GM12891 (cell line): ENCODE measurements around the gene TFB1M.

Experiments used
- DNase-seq: peaks from one replicate; pipeline ENCODE4 v3.0.0; 2011; ENCODE audit warnings: low spot score; ENCODE audit not compliant: insufficient read length
- FAIRE-seq: peaks from 2 replicates; lab custom pipeline; 2011; peaks lifted over from hg19 to GRCh38; lab: Jason Lieb, UNC
- PAX5 ChIP-seq: IDR thresholded peaks from 2 replicates; pipeline ENCODE4 v1.6.1; 2011; ENCODE audit warnings: low read length, moderate library complexity, mild to moderate bottlenecking; ENCODE audit not compliant: insufficient read depth, severe bottlenecking
- POLR2A ChIP-seq: IDR thresholded peaks from 2 replicates; pipeline ENCODE4 v1.6.1; 2011; ENCODE audit warnings: low read depth, low read length, control low read depth
- POLR2AphosphoS5 ChIP-seq: IDR thresholded peaks from 2 replicates; pipeline ENCODE4 v1.6.1; 2011; ENCODE audit warnings: low read depth, low read length, control low read depth
- POU2F2 ChIP-seq: IDR thresholded peaks from 2 replicates; pipeline ENCODE4 v1.6.1; 2011; ENCODE audit warnings: low read depth, mild to moderate bottlenecking, control low read depth, low read length, moderate library complexity
- SPI1 ChIP-seq: IDR thresholded peaks from 2 replicates; pipeline ENCODE4 v1.6.1; 2011; ENCODE audit warnings: low read depth, low read length, control low read depth
- TAF1 ChIP-seq: IDR thresholded peaks from 2 replicates; pipeline ENCODE4 v1.6.1; 2011; ENCODE audit warnings: low read depth, low read length, control low read depth

The TFB1M gene

DNA sequence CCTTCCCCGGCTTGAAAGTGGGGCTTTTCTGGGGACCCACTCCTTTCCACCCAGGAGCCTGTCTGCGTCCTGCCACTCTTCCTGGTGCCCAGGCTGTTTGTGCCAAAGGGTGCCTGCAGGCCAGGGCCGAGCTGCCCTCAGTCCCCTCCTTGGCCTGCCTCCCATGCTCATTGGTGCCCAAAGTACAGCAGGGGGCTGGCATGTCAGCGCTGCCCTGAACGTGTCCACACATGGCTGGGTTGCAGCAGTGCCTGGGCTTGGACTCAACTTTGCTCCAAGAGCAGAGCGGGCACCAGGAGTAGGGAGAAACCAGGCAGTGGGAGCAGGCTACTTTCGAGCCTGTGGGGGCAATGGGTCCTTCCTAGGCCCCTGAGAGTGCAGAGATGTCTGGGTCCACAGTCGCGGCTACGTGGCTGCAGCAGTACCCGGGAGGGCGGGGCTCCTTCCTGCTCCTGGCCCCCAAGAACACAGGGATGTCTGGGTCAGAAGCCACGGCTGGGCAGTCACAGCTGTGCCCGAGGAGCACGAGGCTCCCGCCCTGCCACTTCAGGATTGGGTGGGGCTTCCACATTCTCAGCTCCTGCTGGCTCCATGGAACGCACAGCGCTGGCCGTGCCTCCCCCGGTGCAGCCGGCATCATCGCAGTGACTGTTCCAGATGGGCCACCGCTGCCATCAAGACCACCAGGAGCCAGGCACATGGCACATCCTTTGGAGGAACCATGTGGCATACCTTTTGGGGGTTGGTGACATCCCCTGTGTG lies 100.5 kb downstream of the TFB1M start:
- TF ChIP-seq POLR2AphosphoS5 (no peak), POLR2A (no peak), TAF1 (no peak), SPI1 (no peak), PAX5 (no peak), POU2F2 (no peak)
- no peak for FAIRE-seq
- no peak for DNase-seq

DNA sequence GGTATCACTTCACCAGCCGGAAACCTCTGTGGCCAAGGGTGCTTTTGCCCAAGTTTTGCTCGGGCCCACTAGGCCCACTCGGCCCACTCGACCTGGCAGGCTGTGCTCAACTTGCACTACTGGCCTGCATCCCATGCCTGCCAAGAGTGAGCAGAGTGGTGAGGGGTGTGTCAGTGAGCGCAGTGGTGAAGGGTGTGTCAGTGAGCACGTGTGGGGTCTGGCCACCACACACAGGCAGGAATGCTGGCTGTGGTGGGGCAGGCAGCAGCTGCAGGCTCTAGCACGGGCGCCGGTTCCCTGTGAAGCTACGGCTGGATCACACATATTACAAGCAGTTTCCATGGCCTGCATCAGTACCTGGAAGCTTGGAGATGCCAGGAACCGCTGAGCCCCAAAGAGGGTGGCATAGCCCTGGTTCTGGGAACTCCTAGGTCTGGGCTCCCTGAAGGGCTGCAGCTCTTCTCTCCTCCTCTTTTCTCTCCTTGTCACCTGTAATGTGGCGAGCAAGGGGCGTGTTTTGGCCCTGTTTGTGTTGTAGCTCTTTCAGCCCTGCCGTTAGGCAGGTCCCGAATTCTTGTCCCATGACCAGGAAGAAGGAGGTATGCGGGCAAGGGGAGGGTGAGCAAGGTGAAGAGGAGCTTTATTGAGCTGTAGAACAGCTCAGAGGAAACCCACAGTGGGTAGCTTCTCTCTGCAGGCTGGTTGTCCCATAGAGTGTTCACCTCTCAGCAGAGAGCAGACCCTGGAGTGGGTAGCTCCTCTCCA lies 101.5 kb downstream of the TFB1M start:
- no peak for DNase-seq
- FAIRE-seq: no peak
- TF ChIP-seq TAF1: no peak
- no peak for TF ChIP-seq POLR2A
- no peak for TF ChIP-seq PAX5
- TF ChIP-seq SPI1: no peak
- TF ChIP-seq POU2F2: no peak
- no peak for TF ChIP-seq POLR2AphosphoS5

DNA sequence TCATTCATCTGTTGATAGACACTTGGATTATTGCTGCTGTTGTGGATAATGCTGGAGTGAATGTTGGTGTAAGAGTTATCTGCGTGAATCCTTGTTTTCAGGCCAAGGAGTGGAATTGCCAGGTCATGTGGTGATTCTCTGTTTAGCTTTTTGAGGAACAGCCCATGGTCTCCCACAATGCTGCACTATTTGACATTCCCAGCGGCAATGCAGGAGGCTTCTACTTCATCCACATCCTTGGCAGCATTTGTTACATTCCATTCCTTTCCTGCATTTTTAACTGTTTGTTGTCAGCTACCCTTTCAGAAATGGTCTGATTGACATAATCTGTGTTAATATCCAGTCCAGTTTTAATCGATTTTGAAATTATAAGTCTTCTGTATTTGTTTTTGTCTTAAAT lies 102.2 kb downstream of the TFB1M start:
- DNase-seq: no peak
- TF ChIP-seq TAF1: no peak
- no peak for TF ChIP-seq POU2F2
- no peak for TF ChIP-seq SPI1
- TF ChIP-seq POLR2A: no peak
- no peak for FAIRE-seq

DNA sequence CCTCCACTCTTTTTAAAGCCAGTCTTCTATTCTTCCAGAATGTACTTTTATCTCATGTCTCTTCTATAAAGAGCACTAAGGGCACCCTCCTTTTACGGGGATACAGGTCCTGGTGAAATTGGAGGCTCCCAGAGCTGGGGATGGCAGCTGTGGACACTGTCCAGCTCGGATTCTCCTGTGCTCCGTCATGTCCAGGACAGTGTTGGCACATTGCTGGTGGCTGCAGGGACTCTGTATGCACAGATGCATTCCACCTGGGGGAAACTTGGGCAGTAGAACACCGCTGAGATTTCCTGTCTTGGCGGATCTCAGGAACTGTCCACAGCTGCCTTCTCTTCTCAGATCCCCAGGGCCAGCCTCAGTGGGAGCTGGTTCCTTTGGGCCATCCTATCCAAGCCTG lies 107.1 kb downstream of the TFB1M start:
- no peak for TF ChIP-seq PAX5
- no peak for TF ChIP-seq POLR2A
- TF ChIP-seq SPI1: no peak
- no peak for TF ChIP-seq POU2F2
- TF ChIP-seq TAF1: no peak
- TF ChIP-seq POLR2AphosphoS5: no peak
- DNase-seq: no peak
- FAIRE-seq: no peak
